OCI-LY7 (cell line): ENCODE results near the gene ROBO2. TPM values are rescaled to one million over a fixed set of nuclear protein-coding genes. Genes with fewer than 3 reads are reported as not detected.

ENCODE experiments used
- BruUV-seq: library from RNA; stranded (reverse); fragments of 400-500 nt; replicated peaks from 2 replicates; lab custom pipeline; 2021; lab: Mats Ljungman, UMichigan
- CTCF ChIA-PET: fragments of 300-600 bp; sonication (Branson Sonifier 250); formaldehyde crosslinking; loops from one replicate; lab custom pipeline; 2022; ENCODE audit warnings: antibody characterized with exemption; ENCODE audit not compliant: unreplicated experiment; lab: Charles Lee
- POLR2A ChIA-PET: fragments of 300-600 bp; sonication (Branson Sonifier 250); formaldehyde crosslinking; loops from one replicate; lab custom pipeline; 2022; ENCODE audit warnings: antibody characterized with exemption; lab: Charles Lee
- DNase-seq: peaks from one replicate; pipeline ENCODE4 v3.0.0-alpha.2; 2015; ENCODE audit warnings: low spot score
- H2AFZ ChIP-seq: fragments of 200-600 bp; sonication (generic), shearing (Covaris generic); 2 replicates; pipeline ENCODE4 v1.6.1; 2014; ENCODE audit warnings: mild to moderate bottlenecking, antibody characterized with exemption, low read length, moderate library complexity
- H3K27ac ChIP-seq: fragments of 200-600 bp; sonication (generic); 2 replicates; pipeline ENCODE4 v1.5.1; 2014; ENCODE audit warnings: mixed run types, low read depth, mild to moderate bottlenecking, moderate library complexity, low read length, inconsistent platforms; ENCODE audit not compliant: poor library complexity, severe bottlenecking
- H3K36me3 ChIP-seq: fragments of 200-600 bp; sonication (generic); 2 replicates; pipeline ENCODE4 v1.6.1; 2014; ENCODE audit warnings: mild to moderate bottlenecking, antibody characterized with exemption, low read length, moderate library complexity, mixed read lengths; ENCODE audit not compliant: insufficient read depth
- H3K4me1 ChIP-seq: fragments of 200-600 bp; sonication (generic); 2 replicates; pipeline ENCODE4 v1.5.1; 2014; ENCODE audit warnings: mild to moderate bottlenecking, low read length; ENCODE audit not compliant: insufficient read depth, poor library complexity, severe bottlenecking
- H3K4me2 ChIP-seq: fragments of 200-600 bp; sonication (generic); 2 replicates; pipeline ENCODE4 v1.6.1; 2014; ENCODE audit warnings: mild to moderate bottlenecking, low read length
- H3K4me3 ChIP-seq: fragments of 200-600 bp; sonication (generic); 2 replicates; pipeline ENCODE4 v1.5.1; 2014; ENCODE audit warnings: mild to moderate bottlenecking, low read depth, low read length; ENCODE audit not compliant: poor library complexity, severe bottlenecking
- H3K79me2 ChIP-seq: fragments of 200-600 bp; sonication (generic); 2 replicates; pipeline ENCODE4 v1.6.1; 2016; ENCODE audit warnings: low read depth, mild to moderate bottlenecking, low read length, moderate library complexity, mixed read lengths; ENCODE audit not compliant: insufficient read depth
- H3K9me2 ChIP-seq: fragments of 200-600 bp; sonication (generic); 2 replicates; pipeline ENCODE4 v1.6.1; 2016; ENCODE audit warnings: mild to moderate bottlenecking, low read length, mixed read lengths; ENCODE audit not compliant: insufficient read depth
- H3K9me3 ChIP-seq: fragments of 200-600 bp; sonication (generic); 2 replicates; pipeline ENCODE4 v1.6.1; 2014; ENCODE audit warnings: mild to moderate bottlenecking, mixed run types, low read length, mixed read lengths
- H4K20me1 ChIP-seq: fragments of 200-600 bp; sonication (generic); 2 replicates; pipeline ENCODE4 v1.6.1; 2014; ENCODE audit warnings: mild to moderate bottlenecking, antibody characterized with exemption, low read length, moderate library complexity, mixed read lengths; ENCODE audit not compliant: insufficient read depth
- EZH2phosphoT487 ChIP-seq: fragments of 200-600 bp; sonication (generic); IDR thresholded peaks from 2 replicates; pipeline ENCODE4 v1.6.1; 2018; ENCODE audit warnings: low read depth, borderline replicate concordance, mild to moderate bottlenecking, mixed run types, antibody characterized with exemption, low read length, moderate library complexity, mixed read lengths
- intact Hi-C: fragments of 100-400 bp; cut with micrococcal nuclease; formaldehyde crosslinking; loops from one replicate; pipeline ENCODE4 v1.10.0; 2022; ENCODE audit not compliant: unreplicated experiment
- total RNA-seq, 2 experiments: library from RNA; depleted of rRNA in 1 of 2; stranded (reverse); fragments of >200 nt in 1 of 2; shearing (Covaris generic) in 1 of 2; gene quantifications; 2 replicates each; pipeline ENCODE4 v1.2.3, GENCODE V29; 2014 to 2022
- TF ChIP-seq, protein P1 (sequence below): fragments of 200-600 bp; sonication (generic); conservative IDR thresholded peaks from 2 replicates; pipeline ENCODE4 v1.5.1; 2014; ENCODE audit warnings: mild to moderate bottlenecking, antibody characterized with exemption, low read length, moderate library complexity, mixed read lengths

ROBO2 gene
- total RNA-seq, 2 experiments from 2014 or later: 0.06 to 4.8 TPM

DNA sequence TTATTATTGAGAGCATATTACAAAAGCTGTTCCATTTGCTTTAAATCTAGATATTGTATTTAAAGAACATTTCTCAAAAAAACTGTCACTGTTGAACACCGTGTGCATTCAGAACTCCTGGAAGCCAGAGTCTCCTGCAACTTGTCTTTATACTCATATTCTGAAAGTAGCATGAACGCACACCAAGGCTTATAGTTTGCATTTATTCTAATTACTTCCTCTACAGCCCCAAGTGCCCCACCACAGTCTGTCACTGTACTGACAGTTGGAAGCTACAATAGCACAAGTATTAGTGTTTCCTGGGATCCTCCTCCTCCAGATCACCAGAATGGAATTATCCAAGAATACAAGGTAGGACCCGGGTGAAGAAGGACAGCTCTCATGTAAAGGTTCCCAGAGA, 537.4 kb downstream of the ROBO2 start:
- ChIA-PET POLR2A (interaction anchor here (0.5 to 1.5 kb wide), 8 partner anchors 9 to 994 kb away, joined by 3 to 6 read pairs (median 4); no protein-coding TSS in a partner anchor), CTCF (no interaction called here)
- H3K27ac ChIP-seq: no peak overlapping the region
- intact Hi-C loops: no loop called here
- no peaks in the 10 kb centered on the region for H3K79me2 ChIP-seq
- H3K36me3 ChIP-seq: no peaks in the 10 kb centered on the region
- no peak overlapping the region for H2AFZ ChIP-seq
- H3K4me1 ChIP-seq: no peaks in the 10 kb centered on the region
- H3K9me2 ChIP-seq: no peaks in the 10 kb centered on the region
- H3K4me3 ChIP-seq: no peak overlapping the region
- H3K9me3 ChIP-seq: no peaks in the 10 kb centered on the region
- BruUV-seq: no TSS peak
- no peak for TF ChIP-seq EZH2phosphoT487
- TF ChIP-seq, protein P1, sequence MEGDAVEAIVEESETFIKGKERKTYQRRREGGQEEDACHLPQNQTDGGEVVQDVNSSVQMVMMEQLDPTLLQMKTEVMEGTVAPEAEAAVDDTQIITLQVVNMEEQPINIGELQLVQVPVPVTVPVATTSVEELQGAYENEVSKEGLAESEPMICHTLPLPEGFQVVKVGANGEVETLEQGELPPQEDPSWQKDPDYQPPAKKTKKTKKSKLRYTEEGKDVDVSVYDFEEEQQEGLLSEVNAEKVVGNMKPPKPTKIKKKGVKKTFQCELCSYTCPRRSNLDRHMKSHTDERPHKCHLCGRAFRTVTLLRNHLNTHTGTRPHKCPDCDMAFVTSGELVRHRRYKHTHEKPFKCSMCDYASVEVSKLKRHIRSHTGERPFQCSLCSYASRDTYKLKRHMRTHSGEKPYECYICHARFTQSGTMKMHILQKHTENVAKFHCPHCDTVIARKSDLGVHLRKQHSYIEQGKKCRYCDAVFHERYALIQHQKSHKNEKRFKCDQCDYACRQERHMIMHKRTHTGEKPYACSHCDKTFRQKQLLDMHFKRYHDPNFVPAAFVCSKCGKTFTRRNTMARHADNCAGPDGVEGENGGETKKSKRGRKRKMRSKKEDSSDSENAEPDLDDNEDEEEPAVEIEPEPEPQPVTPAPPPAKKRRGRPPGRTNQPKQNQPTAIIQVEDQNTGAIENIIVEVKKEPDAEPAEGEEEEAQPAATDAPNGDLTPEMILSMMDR: no peak
- no peak for DNase-seq
- no peak overlapping the region for H3K4me2 ChIP-seq
- no peaks in the 10 kb centered on the region for H4K20me1 ChIP-seq

DNA sequence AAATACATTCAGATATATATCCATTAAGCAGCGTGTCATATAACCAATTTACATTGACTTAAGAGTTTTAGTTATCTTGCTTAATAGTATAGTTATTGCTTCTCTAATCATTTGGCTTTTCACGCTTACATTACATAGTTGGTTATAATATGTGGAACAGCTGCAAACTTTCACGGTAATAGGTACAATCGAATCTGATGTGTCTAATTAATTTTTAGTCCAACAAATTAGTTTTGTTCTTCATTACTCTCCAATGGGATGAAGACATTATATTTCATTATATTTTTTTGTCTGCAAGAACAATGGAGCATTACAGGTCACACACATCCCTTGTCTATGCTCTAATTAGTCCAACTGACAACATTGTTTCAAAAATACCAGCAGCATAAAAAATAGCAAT, 546.3 kb downstream of the ROBO2 start:
- Histone ChIP-seq H3K4me2 (no peak overlapping the region), H3K4me1 (no peaks in the 10 kb centered on the region), H3K9me2 (no peaks in the 10 kb centered on the region), H3K27ac (no peak overlapping the region), H2AFZ (no peak overlapping the region), H4K20me1 (no peaks in the 10 kb centered on the region), H3K79me2 (no peaks in the 10 kb centered on the region), H3K36me3 (no peaks in the 10 kb centered on the region), H3K4me3 (no peak overlapping the region), H3K9me3 (no peaks in the 10 kb centered on the region)
- no peak for DNase-seq
- no peak for TF ChIP-seq EZH2phosphoT487
- TF ChIP-seq, protein P1: no peak
- ChIA-PET CTCF (no interaction called here), POLR2A (interaction anchor here (0.6 kb wide), 1 partner anchor 297 kb away, joined by 3 read pairs; no protein-coding TSS in a partner anchor)
- intact Hi-C loops: no loop called here
- BruUV-seq: no TSS peak

DNA sequence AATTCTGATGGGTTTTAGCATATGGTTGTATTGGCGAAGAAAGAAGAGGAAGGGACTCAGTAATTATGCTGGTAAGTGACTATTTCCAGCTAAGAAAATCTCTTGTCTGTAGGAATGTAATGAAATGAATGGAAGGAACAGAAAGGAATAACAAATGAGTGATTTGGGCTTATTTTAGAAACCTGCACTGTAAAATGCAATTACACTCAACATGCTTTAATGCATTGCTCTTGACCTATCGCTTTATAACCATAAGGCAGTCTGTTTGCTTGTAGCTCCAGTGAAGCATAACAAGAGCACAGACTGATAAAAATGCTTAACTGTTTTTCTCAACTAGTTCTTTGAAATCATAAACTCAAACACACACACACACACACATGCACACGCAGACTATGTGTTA, 549.0 kb downstream of the ROBO2 start:
- Histone ChIP-seq H3K9me3 (no peaks in the 10 kb centered on the region), H4K20me1 (no peaks in the 10 kb centered on the region), H3K9me2 (no peaks in the 10 kb centered on the region), H2AFZ (no peak overlapping the region), H3K36me3 (no peaks in the 10 kb centered on the region), H3K79me2 (no peaks in the 10 kb centered on the region), H3K27ac (no peak overlapping the region), H3K4me1 (no peaks in the 10 kb centered on the region), H3K4me2 (no peak overlapping the region), H3K4me3 (no peak overlapping the region)
- CTCF ChIA-PET: no interaction called here
- POLR2A ChIA-PET: no interaction called here
- intact Hi-C loops: no loop called here
- BruUV-seq: no TSS peak
- DNase-seq: no peak
- TF ChIP-seq, protein P1: no peak
- TF ChIP-seq EZH2phosphoT487: no peak
